Iris pigment epithelial cell (primary cell): ENCODE data around the gene STK32A.

Source experiments
- DNase-seq: peaks from one replicate; pipeline ENCODE4 v3.0.0-alpha.2; 2011; ENCODE audit warnings: low read depth

STK32A gene

DNA sequence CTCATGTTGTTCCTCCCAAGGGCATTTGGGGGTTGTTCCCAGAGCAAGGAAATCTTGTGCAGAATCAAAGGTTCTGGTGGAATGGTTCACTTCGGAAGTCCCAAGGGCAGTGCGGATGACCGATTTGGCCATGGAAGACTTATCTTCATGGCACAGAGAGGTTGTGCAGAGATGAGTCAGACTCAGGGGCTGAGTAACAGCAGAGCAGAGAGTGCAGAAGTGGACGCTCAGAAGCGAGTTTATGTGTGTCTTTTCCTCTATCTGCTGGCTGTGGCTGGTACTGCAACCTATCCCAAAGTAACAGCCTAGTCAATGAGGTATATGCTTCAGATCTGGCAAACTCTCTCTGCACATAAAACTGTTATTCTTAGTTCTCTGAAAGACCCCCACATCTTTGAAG lies 157.0 kb downstream of the STK32A start:
- peak; percentile 91 for DNase-seq

DNA sequence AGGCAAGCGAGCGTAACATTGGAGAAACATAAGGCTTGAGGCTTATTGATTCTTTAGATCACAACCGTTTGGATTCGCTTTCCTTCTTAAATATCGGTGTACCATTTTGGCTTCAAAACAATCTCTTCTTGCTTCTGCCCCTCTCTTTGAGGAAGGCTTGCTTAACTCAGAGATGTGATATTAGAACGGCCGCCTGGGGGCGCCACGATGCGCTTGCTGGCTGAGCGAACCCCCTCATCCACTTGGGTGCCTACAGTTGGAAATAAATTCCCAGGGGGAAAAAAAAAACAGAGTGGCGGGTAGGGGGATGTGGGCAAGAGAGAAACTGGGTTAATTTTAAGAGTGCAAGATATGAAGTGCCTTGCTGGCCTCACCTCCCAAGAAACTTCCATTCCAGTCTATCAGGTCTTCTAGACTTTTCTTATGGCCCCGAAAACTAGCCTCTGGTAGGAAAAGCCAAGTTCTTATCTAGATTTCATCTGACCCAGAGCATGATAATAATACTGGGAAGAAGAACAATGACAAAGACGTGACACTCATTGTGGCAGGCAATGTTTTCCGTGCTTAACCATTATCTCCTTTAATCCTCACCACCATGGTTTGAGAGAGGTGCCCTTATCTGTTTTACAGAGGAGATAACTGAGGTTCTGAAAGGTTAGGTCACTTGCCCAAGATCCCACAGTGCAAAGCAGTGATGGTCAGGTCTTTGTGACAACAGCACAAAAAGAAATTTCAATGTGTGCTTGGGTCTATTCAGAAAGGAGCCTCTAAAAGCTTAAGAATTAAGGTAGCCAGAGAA lies 159.2 kb downstream of the STK32A start:
- DNase-seq: no peak

DNA sequence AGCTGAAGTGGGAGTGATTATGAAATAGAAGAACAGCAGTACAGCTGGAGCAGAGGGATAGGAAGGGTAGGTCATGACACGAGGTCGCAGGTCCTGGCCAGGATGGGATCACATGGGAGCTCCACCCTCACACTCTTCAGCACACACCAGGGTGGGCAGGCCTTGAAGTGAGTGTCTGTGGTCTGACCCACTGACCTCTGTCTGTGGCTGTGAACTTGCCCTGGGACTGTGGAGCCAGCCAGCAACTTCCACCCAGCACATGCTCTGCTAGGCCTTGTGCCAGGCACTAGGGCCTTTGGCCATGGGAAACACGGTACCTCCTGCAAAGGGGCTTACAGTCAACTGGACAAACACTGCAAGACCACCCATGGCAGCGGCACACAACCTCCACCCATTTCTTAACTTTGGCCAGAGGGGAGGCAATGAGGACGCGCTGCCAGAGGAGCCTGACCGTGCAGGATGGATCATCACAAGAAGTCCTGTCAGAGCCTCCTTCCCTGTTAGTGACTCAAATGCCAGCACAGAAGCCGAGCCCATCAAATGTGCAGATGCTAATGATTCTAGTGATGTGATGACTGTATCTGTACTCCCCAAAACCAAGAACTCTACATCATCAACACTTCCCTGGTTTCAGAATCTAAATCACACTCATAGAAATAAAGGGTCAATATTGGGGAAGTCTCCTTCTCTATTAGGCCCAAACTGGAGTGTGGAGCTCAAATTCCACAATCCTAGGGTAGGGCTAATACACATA lies 161.4 kb downstream of the STK32A start:
- no peak for DNase-seq

DNA sequence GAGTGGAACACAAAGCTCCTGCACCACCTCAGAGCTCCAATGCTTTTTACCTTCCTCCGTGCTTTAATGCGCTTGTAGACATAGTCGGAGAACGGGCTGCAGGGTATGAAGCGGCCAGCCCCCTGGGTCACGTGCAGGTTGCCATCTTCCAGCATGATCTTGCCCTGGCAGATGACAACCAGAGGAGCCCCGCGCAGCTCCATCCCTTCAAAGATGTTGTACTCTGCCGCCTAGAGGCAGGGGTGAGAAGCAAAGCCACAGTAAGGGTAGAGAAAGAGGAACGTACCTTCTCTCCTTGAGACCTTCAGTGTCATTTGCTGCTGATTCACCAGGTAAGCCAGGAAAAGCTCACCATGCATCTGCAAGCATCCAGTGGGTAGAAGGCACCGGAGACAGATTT lies 162.8 kb downstream of the STK32A start:
- no peak for DNase-seq

GRCh38 chr5:147398860-147399259 lies 164.0 kb downstream of the STK32A start:
- no peak for DNase-seq

DNA sequence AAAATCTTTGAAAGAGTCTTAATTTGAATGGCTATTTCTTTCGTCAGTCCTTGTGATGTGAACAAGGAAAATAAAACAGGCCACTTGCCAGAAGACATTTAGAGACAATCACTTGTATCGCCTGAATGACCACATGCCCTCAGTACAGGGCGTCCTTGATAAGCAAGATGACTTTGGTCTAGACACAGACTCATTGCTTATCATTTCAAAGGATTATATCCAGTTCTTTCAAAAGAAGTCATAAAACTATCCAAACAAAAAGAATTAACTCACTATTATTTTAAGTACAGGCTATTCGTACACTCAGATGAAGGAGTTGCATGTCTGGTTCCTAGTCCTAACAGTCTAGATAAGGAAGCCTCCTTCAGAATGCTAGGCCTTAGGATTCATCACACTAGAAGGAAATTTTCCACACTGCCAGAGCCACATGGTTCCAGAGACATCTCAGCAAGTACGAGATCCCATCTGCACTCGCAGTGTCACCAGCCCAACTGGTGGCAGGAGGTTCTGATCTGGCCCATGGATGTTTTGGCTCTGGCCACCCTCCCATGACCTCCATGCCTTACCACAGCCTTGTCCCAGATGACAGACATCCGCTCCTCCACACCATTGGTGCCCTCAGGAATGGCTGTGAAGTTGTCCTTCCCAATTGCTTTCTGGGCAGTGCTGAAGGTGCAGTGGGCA lies 165.4 kb downstream of the STK32A start:
- DNase-seq: peak; percentile 28

- DNase-seq: peak; percentile 31
These were observed 166.1 kb downstream of the STK32A start for GRCh38 chr5:147400881-147401280.

GRCh38 chr5:147403651-147404640 lies 169.1 kb downstream of the STK32A start:
- DNase-seq: peak; percentile 98

GRCh38 chr5:147404706-147405105 lies 169.9 kb downstream of the STK32A start:
- DNase-seq: no peak

GRCh38 chr5:147406636-147407035 lies 171.8 kb downstream of the STK32A start:
- DNase-seq: no peak

- peak; percentile 52 for DNase-seq
These were observed 172.4 kb downstream of the STK32A start for GRCh38 chr5:147407094-147407681.

DNA sequence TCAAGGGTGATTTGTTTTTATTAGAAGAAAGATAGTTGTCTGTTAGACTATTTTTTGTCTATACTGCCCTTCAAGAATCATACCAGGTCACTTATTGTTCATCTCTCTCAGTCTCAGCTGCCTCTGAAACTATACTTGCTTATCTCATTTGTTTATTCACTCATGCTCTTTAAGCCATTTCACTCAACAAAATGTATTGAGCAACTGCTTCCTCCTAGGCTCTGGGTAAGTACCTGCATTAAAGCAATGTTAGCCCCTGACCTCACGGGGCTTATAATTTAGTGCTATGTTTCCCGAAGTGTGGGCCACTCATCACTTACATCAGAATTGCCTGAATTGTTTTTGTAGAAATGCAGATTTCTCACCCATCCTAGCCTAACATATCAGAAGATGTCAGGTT lies 174.2 kb downstream of the STK32A start:
- peak; percentile 69 for DNase-seq

DNA sequence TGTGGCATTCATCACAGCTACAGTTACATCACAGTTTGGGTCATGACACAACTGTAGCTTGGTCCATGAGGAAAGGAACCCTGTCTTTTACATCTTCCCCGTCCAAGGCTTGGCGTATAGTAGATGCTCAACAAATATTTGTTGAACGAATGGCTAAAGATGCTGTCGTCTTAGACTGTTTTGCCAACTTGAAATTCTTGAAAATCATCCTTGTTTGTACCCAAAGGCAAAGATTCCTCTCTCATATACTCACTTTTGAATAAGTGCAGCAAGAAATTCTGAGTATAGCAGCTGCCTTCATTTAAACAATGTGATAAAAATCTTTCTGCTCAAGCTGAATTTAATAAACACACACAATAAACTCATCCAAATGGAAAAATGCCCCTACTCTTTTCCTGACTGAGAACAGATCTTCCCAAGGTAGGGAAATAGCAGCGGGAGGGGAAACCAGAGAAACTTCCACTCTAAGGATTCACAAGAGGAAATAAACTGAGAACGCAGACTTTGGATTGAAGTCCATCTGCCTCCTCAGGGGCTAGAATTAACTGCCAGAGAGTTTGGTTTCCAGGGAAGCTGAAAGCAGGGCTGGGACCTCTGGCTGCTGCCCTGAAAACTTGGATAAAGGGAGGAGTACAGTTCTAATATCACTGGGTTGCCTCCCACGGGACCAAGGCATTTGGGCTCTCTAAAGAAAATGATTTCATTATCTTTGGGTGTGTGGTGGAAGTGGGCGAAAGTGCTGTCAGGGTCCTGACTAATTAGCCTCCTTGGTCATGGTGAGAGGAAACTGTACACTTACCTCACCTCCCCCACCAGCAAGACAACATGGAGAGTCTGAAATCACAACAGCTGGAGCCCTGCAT lies 175.9 kb downstream of the STK32A start:
- DNase-seq: no peak

DNA sequence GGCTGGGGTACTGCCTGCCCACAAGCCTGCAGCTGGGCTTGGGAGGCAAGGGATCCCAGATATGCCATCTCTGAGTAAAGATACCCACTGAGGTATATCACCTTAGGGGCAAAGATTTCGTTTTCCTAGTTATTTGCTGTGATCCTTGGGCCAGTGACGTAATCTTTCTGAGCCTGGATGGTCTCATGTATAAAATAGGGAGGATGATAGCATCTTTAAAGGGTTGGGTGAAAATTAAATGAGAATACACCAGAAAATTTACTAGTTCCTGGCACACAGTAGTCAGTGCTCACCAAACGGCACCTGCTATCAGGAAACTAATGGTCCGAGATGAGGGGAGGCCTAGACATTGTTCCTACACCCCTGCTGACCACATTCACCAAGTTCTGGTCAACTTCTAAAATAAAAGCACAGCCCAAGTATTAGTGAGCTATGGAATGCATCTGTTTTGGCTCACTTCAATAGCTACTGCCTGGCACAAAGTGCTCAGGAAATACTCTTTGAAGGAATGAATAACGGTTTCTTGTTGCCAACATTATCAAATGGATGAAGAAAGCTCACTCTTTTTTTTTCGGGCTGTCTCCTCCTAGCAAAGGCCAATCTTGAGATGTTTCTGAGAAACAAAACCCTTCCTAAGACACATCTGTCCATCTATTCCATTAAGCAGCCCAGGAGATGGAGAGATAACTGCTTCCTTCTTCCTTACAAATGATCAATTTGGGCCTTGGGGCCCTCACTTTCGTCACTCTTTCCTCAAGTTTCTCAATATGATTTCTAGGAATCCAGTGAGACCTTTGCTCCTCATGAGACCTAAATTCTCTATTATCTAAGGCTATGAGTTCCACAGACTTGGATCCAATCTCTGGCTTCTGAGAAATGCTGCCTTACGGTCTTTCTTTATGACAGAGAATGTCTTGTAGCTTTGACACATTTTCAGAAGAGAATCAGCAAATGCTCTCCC lies 176.8 kb downstream of the STK32A start:
- DNase-seq: no peak

- no peak for DNase-seq
These were observed 177.7 kb downstream of the STK32A start for GRCh38 chr5:147412561-147412960.

GRCh38 chr5:147413266-147413665 lies 178.4 kb downstream of the STK32A start:
- DNase-seq: no peak

- no peak for DNase-seq
These were observed 180.8 kb downstream of the STK32A start for GRCh38 chr5:147415651-147416050.

DNA sequence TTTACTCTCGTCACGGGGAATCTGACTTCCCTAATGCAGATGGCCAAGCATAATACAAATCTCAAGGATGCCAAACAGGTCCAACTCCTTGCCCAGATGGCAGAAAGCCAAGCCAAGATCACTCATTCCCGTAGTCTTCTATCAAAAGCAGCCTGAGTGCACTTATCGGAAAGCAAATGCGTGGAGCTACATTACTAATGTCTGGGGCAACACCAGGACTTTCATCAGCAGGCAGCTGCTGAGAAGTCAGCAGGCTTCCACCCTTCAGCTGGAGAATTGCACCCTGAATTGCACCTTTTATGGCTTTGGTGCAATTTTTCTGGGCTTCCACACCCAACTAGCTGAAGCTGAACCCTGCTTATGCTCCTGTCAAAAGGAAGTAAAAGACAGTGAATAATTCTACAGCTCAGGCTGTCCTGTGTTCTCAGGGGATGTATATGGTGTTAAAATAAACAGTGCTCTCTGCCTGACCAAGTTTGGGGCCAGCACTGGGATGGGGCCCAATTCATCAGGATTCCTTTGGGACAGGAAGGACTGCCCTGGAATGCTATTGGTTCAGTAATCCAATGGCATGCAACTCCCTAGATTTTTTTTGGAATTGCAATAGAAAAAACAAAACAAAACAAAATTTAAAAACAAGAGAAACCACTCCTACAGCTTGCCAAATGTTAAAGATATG lies 182.4 kb downstream of the STK32A start:
- peak; percentile 83 for DNase-seq
